Measurements from ENCODE around the gene MTFMT. TPM values are rescaled to one million over a fixed set of nuclear protein-coding genes. Genes with fewer than 3 reads are reported as not detected.

The MTFMT gene
- total RNA-seq, 1 donor from 2014 or later = 22.1 TPM

- no peak for DNase-seq (ENCODE audit: low read depth)
- H3K4me3 ChIP-seq (ENCODE audit: low read depth, low read length) = no peak overlapping the region
- no peak for TF ChIP-seq CTCF (conservative IDR thresholded peaks at IDR 0.05; ENCODE audit: low read depth, low read length)
Measured at GRCh38 chr15:64975390-64975789, 54.0 kb downstream of the MTFMT start.

GRCh38 chr15:64970698-64971097, 58.7 kb downstream of the MTFMT start:
- DNase-seq (ENCODE audit: low read depth) = no peak
- TF ChIP-seq CTCF (conservative IDR thresholded peaks at IDR 0.05; ENCODE audit: low read depth, low read length) = no peak
- no peak overlapping the region for H3K4me3 ChIP-seq (ENCODE audit: low read depth, low read length)

GRCh38 chr15:64969401-64969800, 60.0 kb downstream of the MTFMT start:
- TF ChIP-seq CTCF (conservative IDR thresholded peaks at IDR 0.05; ENCODE audit: low read depth, low read length) = no peak
- H3K4me3 ChIP-seq (ENCODE audit: low read depth, low read length) = no peak overlapping the region
- no peak for DNase-seq (ENCODE audit: low read depth)

GRCh38 chr15:64961013-64961412, 68.4 kb downstream of the MTFMT start:
- DNase-seq (ENCODE audit: low read depth) = no peak
- H3K4me3 ChIP-seq (ENCODE audit: low read depth, low read length) = no peak overlapping the region
- TF ChIP-seq CTCF (conservative IDR thresholded peaks at IDR 0.05; ENCODE audit: low read depth, low read length) = no peak

- TF ChIP-seq CTCF (conservative IDR thresholded peaks at IDR 0.05; ENCODE audit: low read depth, low read length) = no peak
- DNase-seq (ENCODE audit: low read depth) = no peak
- H3K4me3 ChIP-seq (ENCODE audit: low read depth, low read length) = no peak overlapping the region
Measured at GRCh38 chr15:64960153-64960552, 69.3 kb downstream of the MTFMT start.

- TF ChIP-seq CTCF (conservative IDR thresholded peaks at IDR 0.05; ENCODE audit: low read depth, low read length) = no peak
- DNase-seq (ENCODE audit: low read depth) = no peak
- no peak overlapping the region for H3K4me3 ChIP-seq (ENCODE audit: low read depth, low read length)
Measured at GRCh38 chr15:64959128-64959527, 70.3 kb downstream of the MTFMT start.

GRCh38 chr15:64954395-64954794, 75.0 kb downstream of the MTFMT start:
- no peak for TF ChIP-seq CTCF (conservative IDR thresholded peaks at IDR 0.05; ENCODE audit: low read depth, low read length)
- no peak for DNase-seq (ENCODE audit: low read depth)
- H3K4me3 ChIP-seq (ENCODE audit: low read depth, low read length) = no peak overlapping the region

All from epithelial cell of proximal tubule (primary cell).